Nephron (organoid): ENCODE results near the gene POC1B.
A peak's percentile ranks its signal among the peaks of the same experiment; 100 is the strongest.

Source experiments
- H3K27ac Mint-ChIP-seq, 3 experiments: 2 replicates each; pipeline ENCODE4 v1.8.0; 2020; ENCODE audit warnings: mixed read lengths in 3 of 3, mild to moderate bottlenecking in 2 of 3, moderate library complexity in 1 of 3
- H3K27me3 Mint-ChIP-seq: 2 replicates; pipeline ENCODE4 v1.8.0; 2021; ENCODE audit warnings: low read depth, mild to moderate bottlenecking, moderate library complexity, mixed read lengths
- H3K36me3 Mint-ChIP-seq: 2 replicates; pipeline ENCODE4 v1.8.0; 2020; ENCODE audit warnings: low read depth, mixed read lengths
- H3K4me1 Mint-ChIP-seq: 2 replicates; pipeline ENCODE4 v1.8.0; 2020; ENCODE audit warnings: mixed read lengths
- H3K4me3 Mint-ChIP-seq, 3 experiments: 2 replicates each; pipeline ENCODE4 v1.8.0; 2020; ENCODE audit warnings: mild to moderate bottlenecking in 3 of 3, mixed read lengths in 3 of 3, moderate library complexity in 2 of 3
- H3K9me3 Mint-ChIP-seq: 2 replicates; pipeline ENCODE4 v1.8.0; 2020; ENCODE audit warnings: mixed read lengths
- CTCF ChIP-seq, 3 experiments: fragments of 200-600 bp; sonication (generic); IDR thresholded peaks; one replicate each; pipeline ENCODE4 v1.5.0; 2021; ENCODE audit warnings: antibody characterized with exemption in 3 of 3; ENCODE audit not compliant: unreplicated experiment in 3 of 3

POC1B gene

GRCh38 chr12:89454080-89454848 is 71.6 kb downstream of the POC1B start:
- peak overlapping the region in 1 of 3 experiments; percentile 20 for H3K4me3 Mint-ChIP-seq
- H3K36me3 Mint-ChIP-seq, result no peaks in the 10 kb centered on the region
- no peaks in the 10 kb centered on the region for H3K9me3 Mint-ChIP-seq
- no peak for TF ChIP-seq CTCF (IDR thresholded peaks at IDR 0.05; ENCODE audit: unreplicated experiment in 3 of 3)
- peaks cover 40% of the 10 kb centered on the region for H3K4me1 Mint-ChIP-seq
- no peaks in the 10 kb centered on the region for H3K27me3 Mint-ChIP-seq
- H3K27ac Mint-ChIP-seq, result peak overlapping the region; percentile 28 to 80 (median 55)

- Mint-ChIP-seq H3K4me3 (no peak overlapping the region), H3K36me3 (no peaks in the 10 kb centered on the region), H3K27ac (peak overlapping the region; percentile 38 to 90 (median 80)), H3K9me3 (no peaks in the 10 kb centered on the region), H3K27me3 (no peaks in the 10 kb centered on the region), H3K4me1 (peaks cover 40% of the 10 kb centered on the region)
- no peak for TF ChIP-seq CTCF (IDR thresholded peaks at IDR 0.05; ENCODE audit: unreplicated experiment in 3 of 3)
Measured at GRCh38 chr12:89453121-89453978, 72.5 kb downstream of the POC1B start.

- Mint-ChIP-seq H3K27ac (peak overlapping the region; percentile 79 to 87 (median 81)), H3K27me3 (no peaks in the 10 kb centered on the region), H3K4me3 (peak overlapping the region in 2 of 3 experiments; percentile 31 to 48), H3K4me1 (peaks cover 40% of the 10 kb centered on the region), H3K36me3 (no peaks in the 10 kb centered on the region), H3K9me3 (no peaks in the 10 kb centered on the region)
- no peak for TF ChIP-seq CTCF (IDR thresholded peaks at IDR 0.05; ENCODE audit: unreplicated experiment in 3 of 3)
Measured at GRCh38 chr12:89451841-89452251, 74.0 kb downstream of the POC1B start.

GRCh38 chr12:89450907-89451306 is 74.9 kb downstream of the POC1B start:
- H3K27me3 Mint-ChIP-seq, result no peaks in the 10 kb centered on the region
- no peak overlapping the region for H3K4me3 Mint-ChIP-seq
- peak overlapping the region; percentile 79 to 87 (median 81) for H3K27ac Mint-ChIP-seq
- H3K4me1 Mint-ChIP-seq, result peaks cover 40% of the 10 kb centered on the region
- no peak for TF ChIP-seq CTCF (IDR thresholded peaks at IDR 0.05; ENCODE audit: unreplicated experiment in 3 of 3)
- no peaks in the 10 kb centered on the region for H3K9me3 Mint-ChIP-seq
- no peaks in the 10 kb centered on the region for H3K36me3 Mint-ChIP-seq

GRCh38 chr12:89448951-89449371 is 76.9 kb downstream of the POC1B start:
- no peak overlapping the region for H3K4me3 Mint-ChIP-seq
- peaks cover 10% of the 10 kb centered on the region for H3K36me3 Mint-ChIP-seq
- H3K27ac Mint-ChIP-seq, result no peak overlapping the region
- no peak for TF ChIP-seq CTCF (IDR thresholded peaks at IDR 0.05; ENCODE audit: unreplicated experiment in 3 of 3)
- peaks cover 9% of the 10 kb centered on the region for H3K9me3 Mint-ChIP-seq
- peaks cover 32% of the 10 kb centered on the region for H3K4me1 Mint-ChIP-seq
- no peaks in the 10 kb centered on the region for H3K27me3 Mint-ChIP-seq
